ENCODE measurements around the gene RNF144A.

DNA sequence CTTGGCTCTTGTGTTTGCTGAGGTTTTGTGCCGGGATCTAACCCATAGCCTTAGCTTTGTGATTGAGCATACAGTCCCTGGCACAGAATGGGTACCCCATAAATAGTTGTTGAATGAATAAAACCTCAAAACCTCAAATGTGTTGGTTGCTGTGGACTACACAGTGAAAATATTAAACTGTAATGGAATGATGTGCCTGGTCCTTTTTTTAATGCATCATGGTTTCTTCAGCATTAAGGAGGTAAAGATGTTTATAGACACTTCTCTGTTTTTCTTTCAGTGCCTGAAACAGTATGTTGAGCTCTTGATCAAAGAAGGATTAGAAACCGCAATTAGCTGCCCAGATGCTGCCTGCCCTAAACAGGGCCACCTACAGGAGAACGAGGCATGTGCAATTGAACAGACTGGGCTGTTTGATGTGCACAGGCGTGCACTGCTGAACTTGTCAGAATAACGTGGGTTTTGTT is 97.0 kb downstream of the RNF144A start:
- no peak for TF ChIP-seq EP300 (IDR thresholded peaks at IDR 0.05)
- no peak for TF ChIP-seq POLR2A (IDR thresholded peaks at IDR 0.05)
- TF ChIP-seq CTCF (IDR thresholded peaks at IDR 0.05) = peak in 2 of 7 experiments; percentile 20 to 38

Data from stomach (tissue), 4 donors.